Left lung (tissue), 10 donors: Measurements from ENCODE around the gene CA11. TPM values are rescaled to one million over a fixed set of nuclear protein-coding genes. Genes with fewer than 3 reads are reported as not detected.

Experiments
- ATAC-seq: fragments of 200-7000 bp; cut with Tn5 transposase; one replicate; pipeline ENCODE4 v1.9.1; 2020; ENCODE audit warnings: moderate library complexity
- DNase-seq, 4 donors: peaks; one replicate each; pipeline ENCODE4 v3.0.0-alpha.2; 2013 to 2020
- H3K27ac ChIP-seq, 2 donors: fragments of 200-600 bp; sonication (generic) in 1 of 2; one replicate each; pipeline versions ENCODE4 v1.5.0 to v1.8.0; 2020 to 2021
- H3K27me3 ChIP-seq, 2 donors: fragments of 200-600 bp; sonication (generic) in 1 of 2; one replicate each; pipeline versions ENCODE4 v1.5.0 to v1.8.0; 2020 to 2021
- H3K36me3 ChIP-seq, 2 donors: fragments of 200-600 bp; sonication (generic) in 1 of 2; one replicate each; pipeline versions ENCODE4 v1.5.0 to v1.8.0; 2020 to 2021
- H3K4me1 ChIP-seq, 2 donors: fragments of 200-600 bp; one replicate each; pipeline ENCODE4 v1.8.0; 2021
- H3K4me3 ChIP-seq, 2 donors: fragments of 200-600 bp; sonication (generic) in 1 of 2; one replicate each; pipeline versions ENCODE4 v1.5.0 to v1.8.0; 2020 to 2021; ENCODE audit warnings: mild to moderate bottlenecking in 1 of 2
- H3K9me3 ChIP-seq, 2 donors: fragments of 200-600 bp; sonication (generic) in 1 of 2; one replicate each; pipeline versions ENCODE4 v1.5.0 to v1.8.0; 2020 to 2021
- CTCF ChIP-seq, 2 donors: fragments of 200-600 bp; sonication (generic) in 1 of 2; IDR thresholded peaks; one replicate each; pipeline versions ENCODE4 v1.5.0 to v1.8.0; 2021; ENCODE audit warnings: antibody characterized with exemption in 2 of 2
- intact Hi-C, 2 donors: fragments of 100-400 bp; cut with DNase I; formaldehyde crosslinking; loops; one replicate each; pipeline versions ENCODE4 v1.11.2 to v1.14.2; 2022
- polyA plus RNA-seq, 6 donors: library from polyadenylated mRNA; unstranded; fragments of 120-200 nt; gene quantifications; one replicate each; pipeline ENCODE4 v1.2.1, GENCODE V29; 2013; ENCODE audit not compliant: insufficient read length in 6 of 6
- total RNA-seq, 2 donors: library from RNA; stranded (reverse); fragmentation: NEBNext Ultra II Directional; extraction: Animal tissue kit (Norgen Biotek cat#: 25700); gene quantifications; one replicate each; pipeline ENCODE4 v1.2.1, GENCODE V29; 2021
- donor health status: DM: no; HTN: yes; CAD: no.
- donor health status: DM: no; HTN: no; CAD: no.

The CA11 gene
- total and polyA plus RNA-seq, 8 donors, result 3.6 to 5.6 (median 4.5) TPM

DNA sequence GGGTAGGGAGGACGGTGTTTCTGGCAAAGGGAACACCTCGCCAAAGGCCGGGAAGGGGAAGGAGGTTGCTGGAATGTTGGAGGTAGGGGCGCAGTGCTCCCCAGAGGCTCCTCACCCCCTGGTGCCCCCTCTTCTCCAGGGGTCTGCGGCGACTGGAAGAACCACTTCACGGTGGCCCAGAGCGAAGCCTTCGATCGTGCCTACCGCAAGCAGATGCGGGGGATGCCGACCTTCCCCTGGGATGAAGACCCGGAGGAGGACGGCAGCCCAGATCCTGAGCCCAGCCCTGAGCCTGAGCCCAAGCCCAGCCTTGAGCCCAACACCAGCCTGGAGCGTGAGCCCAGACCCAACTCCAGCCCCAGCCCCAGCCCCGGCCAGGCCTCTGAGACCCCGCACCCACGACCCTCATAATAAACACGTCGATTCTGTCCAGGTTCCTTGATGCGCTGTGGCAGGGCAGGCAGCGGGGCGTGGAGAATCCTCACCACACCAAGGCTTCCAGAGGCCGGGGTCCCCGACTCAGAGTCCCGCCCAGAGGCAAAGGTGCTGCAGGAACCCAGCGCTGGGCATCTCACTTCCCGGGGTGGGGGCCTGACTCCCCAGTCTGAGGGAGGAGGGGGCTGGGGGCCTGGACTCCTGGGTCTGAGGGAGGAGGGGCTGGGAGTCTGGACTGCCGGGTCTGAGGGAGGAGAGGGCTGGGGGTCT is 46.8 kb downstream of the CA11 start:
- Histone ChIP-seq H3K4me3 (no peak overlapping the region), H3K9me3 (no peaks in the 10 kb centered on the region)

GRCh38 chr19:48596679-48597465 is 49.1 kb downstream of the CA11 start:
- no peak overlapping the region for H3K4me3 ChIP-seq
- H3K9me3 ChIP-seq, result no peaks in the 10 kb centered on the region
- intact Hi-C loops, result no loop called here
- no peak for ATAC-seq
- no peaks in the 10 kb centered on the region for H3K36me3 ChIP-seq
- H3K4me1 ChIP-seq, result no peaks in the 10 kb centered on the region
- no peak for DNase-seq
- no peak overlapping the region for H3K27ac ChIP-seq
- no peak for TF ChIP-seq CTCF (IDR thresholded peaks at IDR 0.05)
- peaks cover 0 to 5% of the 10 kb centered on the region in 2 donors for H3K27me3 ChIP-seq

More for the DNA sequence above, 46.8 kb downstream of the CA11 start:
- intact Hi-C loops, result no loop called here
- Histone ChIP-seq H3K36me3 (no peaks in the 10 kb centered on the region), H3K4me1 (no peaks in the 10 kb centered on the region), H3K27ac (no peak overlapping the region), H3K27me3 (peaks cover 0 to 5% of the 10 kb centered on the region in 2 donors)
- TF ChIP-seq CTCF (IDR thresholded peaks at IDR 0.05), result no peak
- no peak for DNase-seq
- no peak for ATAC-seq

DNA sequence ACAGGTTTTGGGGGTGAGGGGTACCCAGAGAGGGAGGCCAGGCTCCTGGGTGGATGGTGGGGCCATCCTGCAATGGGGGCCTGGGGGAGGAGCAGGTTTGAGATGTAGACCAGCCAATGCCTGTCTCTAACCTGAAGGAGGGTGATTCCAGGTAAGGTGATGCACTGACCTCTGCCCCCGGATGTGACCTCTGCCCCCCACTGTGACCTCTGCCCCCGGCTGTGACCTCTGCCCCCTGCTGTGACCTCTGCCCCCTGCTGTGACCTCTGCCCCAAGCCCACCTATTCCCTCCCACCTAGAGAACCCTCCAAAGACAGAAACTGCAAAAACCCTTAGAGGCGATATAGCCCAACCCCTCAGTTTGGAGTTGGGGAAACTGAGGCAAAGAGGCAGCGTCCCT is 49.8 kb downstream of the CA11 start:
- no peak overlapping the region for H3K27ac ChIP-seq
- H3K36me3 ChIP-seq, result no peaks in the 10 kb centered on the region
- H3K27me3 ChIP-seq, result peaks cover 0 to 5% of the 10 kb centered on the region in 2 donors
- no peak overlapping the region for H3K4me3 ChIP-seq
- TF ChIP-seq CTCF (IDR thresholded peaks at IDR 0.05), result no peak
- ATAC-seq (no peak), DNase-seq (no peak)
- intact Hi-C loops, result no loop called here
- no peaks in the 10 kb centered on the region for H3K9me3 ChIP-seq
- no peaks in the 10 kb centered on the region for H3K4me1 ChIP-seq

DNA sequence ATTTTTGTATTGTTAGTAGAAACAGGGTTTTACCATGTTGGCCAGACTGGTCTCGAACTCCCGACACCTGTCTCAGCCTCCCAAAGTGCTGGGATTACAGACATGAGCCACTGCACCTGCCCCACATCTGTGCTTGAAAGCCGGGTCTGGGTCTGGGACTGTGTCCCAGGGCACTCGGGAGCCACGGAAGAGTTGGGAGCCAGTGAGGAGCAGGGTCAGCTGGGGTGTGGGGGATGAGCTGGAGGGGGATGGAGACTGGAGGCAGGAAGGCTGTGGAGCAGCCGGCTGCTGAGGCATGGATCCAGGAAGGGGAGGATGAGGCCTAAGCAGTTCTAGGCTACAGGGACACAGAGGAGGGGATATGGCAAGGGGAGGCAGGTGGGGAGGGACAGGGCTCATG is 50.2 kb downstream of the CA11 start:
- intact Hi-C loops, result no loop called here
- H3K36me3 ChIP-seq, result no peaks in the 10 kb centered on the region
- no peak overlapping the region for H3K27ac ChIP-seq
- no peaks in the 10 kb centered on the region for H3K4me1 ChIP-seq
- no peak overlapping the region for H3K4me3 ChIP-seq
- H3K27me3 ChIP-seq, result peaks cover 0 to 5% of the 10 kb centered on the region in 2 donors
- no peak for TF ChIP-seq CTCF (IDR thresholded peaks at IDR 0.05)
- DNase-seq (no peak), ATAC-seq (no peak)
- no peaks in the 10 kb centered on the region for H3K9me3 ChIP-seq

DNA sequence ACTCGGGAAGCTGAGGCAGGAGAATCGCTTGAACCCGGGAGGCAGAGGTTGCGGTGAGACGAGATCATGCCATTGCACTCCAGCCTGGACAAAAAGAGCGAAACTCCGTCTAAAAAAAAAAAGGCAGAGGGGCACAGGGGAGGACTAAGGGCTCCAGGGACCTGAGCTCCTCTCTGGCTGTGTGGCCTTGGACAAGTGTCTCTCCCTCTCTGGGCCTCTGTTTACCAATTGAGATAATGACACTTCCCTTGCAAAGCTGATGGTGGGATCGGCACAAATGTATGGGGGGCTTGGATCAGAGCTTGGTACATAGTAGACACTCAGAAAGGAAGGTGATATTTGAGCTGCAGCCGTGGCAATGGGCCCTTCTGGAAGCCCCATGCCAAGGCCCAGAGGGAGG is 50.8 kb downstream of the CA11 start:
- ATAC-seq (no peak), DNase-seq (no peak)
- Histone ChIP-seq H3K9me3 (no peaks in the 10 kb centered on the region), H3K27me3 (peaks cover 0 to 5% of the 10 kb centered on the region in 2 donors), H3K4me3 (no peak overlapping the region), H3K27ac (no peak overlapping the region), H3K36me3 (no peaks in the 10 kb centered on the region), H3K4me1 (no peaks in the 10 kb centered on the region)
- intact Hi-C loops, result no loop called here
- no peak for TF ChIP-seq CTCF (IDR thresholded peaks at IDR 0.05)
